GM18502 (cell line): ENCODE results near the gene AMBRA1.

Experiments
- ATAC-seq: cut with Tn5 transposase; IDR thresholded peaks from one replicate; pipeline ENCODE4 v1.9.1; 2021; ENCODE audit warnings: mild to moderate bottlenecking; ENCODE audit not compliant: unreplicated experiment, poor library complexity

AMBRA1 gene

DNA sequence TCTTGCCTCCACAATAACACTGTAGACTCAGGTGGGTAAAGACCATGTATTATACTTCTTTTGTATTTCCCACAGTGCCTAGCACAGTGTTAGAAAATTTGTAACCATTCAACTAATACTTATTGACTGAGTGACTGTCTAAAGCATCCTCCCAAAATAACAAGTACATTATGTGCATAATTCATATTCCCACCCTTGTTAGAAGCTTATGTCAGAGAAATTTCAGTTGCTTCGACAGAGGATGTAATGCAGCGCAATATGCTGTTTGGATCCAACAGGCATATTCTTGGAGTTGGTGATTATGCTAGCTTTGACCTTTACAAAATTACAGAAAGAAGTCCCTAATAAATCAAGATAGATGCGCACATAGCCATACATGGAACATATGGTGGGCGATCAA lies 53.0 kb downstream of the AMBRA1 start:
- ATAC-seq = no peak

DNA sequence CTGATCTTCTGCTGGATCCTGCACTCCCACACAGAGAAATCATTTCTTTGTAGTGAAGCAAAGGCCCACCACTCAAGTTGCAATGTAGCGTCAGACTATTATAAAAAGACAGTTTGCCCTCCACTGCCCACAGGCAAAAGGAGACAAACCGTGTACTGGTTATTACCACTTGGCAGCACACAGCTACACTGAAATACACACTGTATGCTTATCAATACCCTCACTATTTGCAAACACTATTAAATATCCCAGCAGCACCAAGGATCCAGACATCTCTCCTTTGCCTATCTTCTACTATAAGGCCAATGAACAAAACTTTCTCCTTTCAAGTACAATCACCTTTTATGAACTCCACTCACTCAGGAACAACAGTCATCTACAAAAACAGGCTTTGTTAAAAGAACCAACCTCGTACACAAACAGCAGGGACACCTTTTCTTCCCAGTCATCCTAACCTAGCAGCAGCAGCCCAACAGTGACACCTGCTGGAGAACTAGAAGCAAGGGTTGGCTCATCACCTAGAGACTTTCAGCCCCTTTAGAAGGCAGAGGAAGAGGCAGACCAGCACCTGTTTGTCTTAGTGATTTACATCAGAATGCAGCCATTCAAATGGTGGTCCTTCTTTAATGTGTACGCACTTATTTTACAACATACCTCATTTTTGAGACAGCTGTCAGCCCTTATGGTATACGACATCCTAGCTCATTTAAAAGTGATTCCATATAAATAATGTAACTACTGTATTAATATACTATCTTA lies 56.1 kb downstream of the AMBRA1 start:
- ATAC-seq = no peak

- no peak for ATAC-seq
Observed at GRCh38 chr11:46537121-46537520, 56.7 kb downstream of the AMBRA1 start.

- ATAC-seq = no peak
Observed at GRCh38 chr11:46535688-46536087, 58.1 kb downstream of the AMBRA1 start.

DNA sequence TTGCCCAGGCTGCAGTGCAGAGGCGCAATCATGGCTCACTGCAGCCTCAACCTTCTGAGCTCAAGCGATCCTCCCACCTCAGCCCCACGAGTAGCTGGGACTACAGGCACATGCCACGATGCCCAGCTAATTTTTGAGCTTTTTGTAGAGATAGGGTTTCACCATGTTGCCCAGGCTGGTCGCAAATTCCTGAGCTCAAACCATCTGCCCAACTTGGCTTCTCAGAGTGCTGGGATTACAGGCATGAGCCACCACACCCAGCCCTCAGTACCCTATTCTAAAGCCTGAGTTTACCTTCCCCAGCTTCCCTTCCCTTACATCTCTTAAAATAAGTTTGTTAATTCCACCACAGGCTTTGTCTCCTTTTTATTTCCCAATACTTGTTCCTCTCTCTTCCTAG lies 59.1 kb downstream of the AMBRA1 start:
- no peak for ATAC-seq

- no peak for ATAC-seq
Observed at GRCh38 chr11:46533396-46534100, 60.3 kb downstream of the AMBRA1 start.

GRCh38 chr11:46529928-46530574 lies 63.8 kb downstream of the AMBRA1 start:
- no peak for ATAC-seq

GRCh38 chr11:46529095-46529905 lies 64.5 kb downstream of the AMBRA1 start:
- peak; percentile 73 for ATAC-seq

GRCh38 chr11:46528445-46529094 lies 65.3 kb downstream of the AMBRA1 start:
- no peak for ATAC-seq

DNA sequence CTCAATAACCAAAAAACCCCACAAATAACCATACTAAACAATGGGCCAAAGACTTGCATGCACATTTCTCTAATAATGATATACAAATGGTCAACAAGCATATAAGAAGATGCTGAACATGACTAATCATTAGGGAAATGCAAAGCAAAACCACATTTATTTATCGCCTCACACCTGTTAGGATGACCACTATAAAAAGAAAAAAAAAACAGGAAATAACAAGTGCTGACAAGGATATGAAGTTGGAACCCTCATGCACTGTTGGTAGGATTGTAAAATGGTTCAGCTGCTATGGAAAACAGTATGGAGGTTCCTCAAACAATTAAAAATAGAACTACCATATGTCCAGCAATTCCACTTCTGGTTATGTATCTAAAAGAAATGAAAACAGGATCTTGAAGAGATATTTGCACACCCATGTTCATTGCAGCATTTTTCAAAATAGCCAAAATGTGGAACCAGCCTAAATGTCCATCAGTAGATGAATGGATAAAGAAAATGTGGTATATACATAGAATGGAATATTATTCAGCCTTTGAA lies 66.2 kb downstream of the AMBRA1 start:
- ATAC-seq = no peak

DNA sequence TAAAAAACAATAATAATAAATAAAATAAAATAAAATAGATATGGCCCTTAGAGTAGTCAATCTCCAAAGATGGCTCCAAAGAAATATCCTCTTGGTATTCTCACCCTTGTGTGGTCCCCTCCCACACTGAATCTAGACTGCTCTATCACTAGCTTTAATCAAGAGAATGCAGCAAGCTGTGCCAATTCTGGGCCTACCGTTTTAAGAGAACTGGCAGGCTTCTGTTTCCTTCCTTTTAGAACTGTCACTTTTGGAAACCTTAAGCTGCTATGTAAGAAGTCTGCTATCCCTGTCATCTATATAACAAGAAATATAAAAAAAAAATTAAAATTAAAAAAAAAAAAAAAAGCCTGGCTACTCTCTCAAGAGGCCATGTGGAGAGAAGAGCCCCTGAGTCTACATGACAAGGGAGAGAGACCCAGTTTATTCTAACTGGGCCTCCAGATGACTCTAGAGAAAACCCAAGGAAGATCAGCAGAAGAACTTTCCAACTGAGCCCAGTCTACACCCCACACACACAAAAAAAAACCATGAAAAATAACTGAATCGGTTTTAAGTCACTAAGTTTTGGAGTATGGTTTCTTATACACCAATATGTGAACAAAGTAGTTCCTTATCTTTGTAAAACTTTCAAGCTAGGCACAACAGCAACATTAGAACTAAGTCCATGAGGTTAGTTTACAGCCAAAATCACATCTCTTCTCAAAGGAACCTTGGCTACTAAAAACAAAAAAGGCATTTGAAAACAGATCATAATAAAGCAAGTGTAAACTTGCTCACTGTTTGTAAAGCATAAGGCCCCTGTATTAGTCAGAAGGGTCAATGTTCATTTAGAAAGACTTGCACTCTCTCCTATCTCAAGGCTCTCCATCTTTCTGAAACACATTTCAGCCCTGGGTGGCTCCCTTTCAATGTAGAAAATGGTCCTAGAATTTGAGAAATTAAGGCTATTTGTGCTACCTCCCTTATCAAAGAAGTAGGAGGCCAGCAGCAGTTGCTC lies 67.3 kb downstream of the AMBRA1 start:
- ATAC-seq = no peak

DNA sequence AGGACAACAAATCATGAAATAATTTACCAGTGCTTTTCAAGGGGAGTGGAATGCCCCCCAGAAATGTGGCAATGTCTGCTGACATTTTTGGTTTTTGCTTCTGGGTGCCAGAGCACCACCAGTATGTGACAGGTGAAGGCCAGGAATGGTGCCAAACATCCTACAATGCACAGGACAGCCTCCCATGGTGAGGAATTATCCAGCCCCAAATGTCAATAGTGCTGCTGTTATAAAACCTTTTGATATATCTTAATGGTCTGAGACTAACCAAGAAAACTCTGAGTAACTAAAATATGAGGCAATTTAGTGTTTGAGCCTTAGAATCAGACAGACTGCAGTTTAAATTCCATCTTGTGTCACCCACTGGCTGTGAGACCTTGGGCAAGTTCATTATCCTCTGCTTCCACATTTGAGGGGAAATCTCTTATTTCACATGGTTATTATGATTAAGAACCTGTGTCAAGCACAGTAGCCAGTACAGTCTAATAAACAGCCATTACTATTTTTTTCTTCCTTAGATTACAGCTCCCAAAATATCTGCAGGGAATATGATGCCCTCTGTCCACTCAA lies 69.5 kb downstream of the AMBRA1 start:
- no peak for ATAC-seq

DNA sequence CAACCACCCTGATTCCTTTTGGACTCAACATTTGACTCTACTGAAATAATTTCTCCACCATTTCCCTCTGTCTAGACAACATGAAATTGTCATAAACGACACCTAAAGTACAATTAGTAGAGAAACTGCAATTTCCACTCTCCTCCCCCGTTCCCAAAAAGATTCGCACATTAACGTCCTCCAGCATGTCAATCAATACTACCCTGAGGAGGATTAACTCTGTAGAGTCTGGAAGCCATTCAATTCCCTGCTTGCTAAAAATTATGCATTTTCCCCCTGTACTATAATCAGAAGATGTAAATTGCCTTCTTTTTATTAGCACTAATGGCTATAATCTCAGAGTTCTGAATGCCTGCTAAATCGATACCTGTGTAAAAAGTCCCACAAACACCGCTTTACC lies 70.5 kb downstream of the AMBRA1 start:
- no peak for ATAC-seq

DNA sequence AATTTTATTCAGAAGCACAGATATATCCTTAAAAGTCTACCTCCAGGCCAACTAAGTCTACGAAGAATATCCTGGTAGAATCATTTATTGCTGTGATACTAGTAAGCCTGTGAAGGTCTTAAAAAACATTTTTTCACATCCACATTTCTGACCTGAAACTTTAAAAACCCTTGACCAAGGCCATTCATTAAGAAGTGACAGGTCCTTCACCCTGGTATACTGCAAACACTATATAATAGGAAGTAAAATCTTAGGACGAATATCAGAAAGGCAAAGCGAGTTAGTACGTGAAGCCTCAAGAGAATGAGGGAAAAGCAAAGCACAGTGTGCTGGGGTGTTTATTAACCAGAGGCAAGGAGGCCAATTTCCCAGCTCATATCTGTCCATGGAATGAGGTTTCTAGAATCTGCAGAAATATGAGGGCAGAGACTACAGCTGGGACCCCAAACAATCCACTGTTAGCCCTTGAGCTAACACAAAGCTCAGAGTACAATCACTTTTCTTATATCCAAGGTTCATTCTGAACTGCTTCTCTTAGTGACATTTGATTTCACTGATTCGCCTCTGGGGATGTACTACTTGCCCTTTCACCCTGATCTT lies 71.0 kb downstream of the AMBRA1 start:
- no peak for ATAC-seq

DNA sequence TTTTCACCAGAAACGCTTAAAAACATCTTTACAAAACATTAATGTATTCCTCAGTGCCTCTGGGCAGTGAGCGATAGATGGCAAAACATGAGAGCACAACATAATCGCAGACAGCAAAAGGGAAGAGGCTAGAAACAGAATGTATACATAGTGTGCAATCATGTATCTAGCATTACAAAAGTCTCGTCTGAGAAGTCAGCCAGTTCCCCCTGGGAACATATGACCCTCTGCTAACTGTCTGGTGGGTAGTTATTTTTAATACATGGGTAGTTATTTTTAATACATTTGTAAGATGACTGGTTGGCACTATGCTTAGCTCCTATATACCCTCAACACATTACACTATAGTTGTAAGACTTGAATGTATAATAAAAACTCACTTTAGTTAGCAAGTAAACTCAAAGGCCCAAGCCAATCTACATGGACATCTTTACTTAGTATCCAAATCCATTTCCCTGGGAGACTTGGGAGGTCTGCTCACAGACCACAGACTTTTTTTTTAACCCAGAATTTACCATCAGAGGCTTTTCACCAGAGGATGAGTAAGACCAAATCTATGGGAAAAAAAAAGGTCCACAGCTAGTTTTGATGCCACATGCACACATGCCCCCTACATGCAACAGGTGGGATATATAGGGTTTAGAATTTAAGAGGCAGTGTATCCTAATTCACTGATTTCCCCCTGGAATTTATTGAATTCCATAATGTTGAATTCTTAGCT lies 71.7 kb downstream of the AMBRA1 start:
- ATAC-seq = no peak

- ATAC-seq = no peak
Observed at GRCh38 chr11:46520971-46521745, 72.7 kb downstream of the AMBRA1 start.

- ATAC-seq = no peak
Observed at GRCh38 chr11:46519351-46519750, 74.5 kb downstream of the AMBRA1 start.
